GM23338 (cell line): ENCODE data around the gene TMEM242. TPM values are rescaled to one million over a fixed set of nuclear protein-coding genes. Genes with fewer than 3 reads are reported as not detected.

Source experiments
- ATAC-seq: fragments of 200-7000 bp; cut with Tn5 transposase; 3 replicates; pipeline ENCODE4 v1.9.1; 2020
- DNase-seq: peaks from one replicate; pipeline ENCODE4 v3.0.0-alpha.2; 2015; ENCODE audit warnings: low spot score
- H2AFZ ChIP-seq: fragments of 200-600 bp; sonication (generic); 2 replicates; pipeline ENCODE4 v1.8.0; 2016; ENCODE audit warnings: antibody characterized with exemption, mild to moderate bottlenecking, moderate library complexity
- H3F3A ChIP-seq: fragments of 200-600 bp; sonication (generic); replicated peaks from 2 replicates; pipeline ENCODE4 v1.8.0; 2017; ENCODE audit warnings: antibody characterized with exemption, mixed run types, low read depth
- H3K27ac ChIP-seq: fragments of 200-600 bp; sonication (generic); 2 replicates; pipeline ENCODE4 v1.6.1; 2016; ENCODE audit warnings: low read depth
- H3K27me3 ChIP-seq: fragments of 200-600 bp; sonication (generic); 2 replicates; pipeline ENCODE4 v1.8.0; 2016; ENCODE audit warnings: mild to moderate bottlenecking, mixed run types, moderate library complexity; ENCODE audit not compliant: insufficient read depth
- H3K36me3 ChIP-seq: fragments of 200-600 bp; sonication (generic); 2 replicates; pipeline ENCODE4 v1.8.0; 2016; ENCODE audit warnings: mild to moderate bottlenecking; ENCODE audit not compliant: insufficient read depth
- H3K4me1 ChIP-seq: fragments of 200-600 bp; sonication (generic); 2 replicates; pipeline ENCODE4 v1.8.0; 2016; ENCODE audit warnings: mild to moderate bottlenecking, moderate library complexity; ENCODE audit not compliant: insufficient read depth
- H3K4me2 ChIP-seq: fragments of 200-600 bp; sonication (generic); 2 replicates; pipeline ENCODE4 v1.7.1; 2017; ENCODE audit warnings: mixed run types
- H3K4me3 ChIP-seq: fragments of 200-600 bp; sonication (generic); 2 replicates; pipeline ENCODE4 v1.6.1; 2016; ENCODE audit warnings: mixed run types
- H3K79me2 ChIP-seq: fragments of 200-600 bp; sonication (generic); replicated peaks from 2 replicates; pipeline ENCODE4 v1.8.0; 2017; ENCODE audit warnings: mild to moderate bottlenecking; ENCODE audit not compliant: insufficient read depth
- H3K9me2 ChIP-seq: fragments of 200-600 bp; sonication (generic); 2 replicates; pipeline ENCODE4 v1.8.0; 2017; ENCODE audit not compliant: insufficient read depth
- H4K20me1 ChIP-seq: fragments of 200-600 bp; sonication (generic); replicated peaks from 2 replicates; pipeline ENCODE4 v1.8.0; 2017; ENCODE audit warnings: mild to moderate bottlenecking; ENCODE audit not compliant: insufficient read depth
- H3K27ac Mint-ChIP-seq: 2 replicates; pipeline ENCODE4 v1.8.0; 2020; ENCODE audit warnings: inconsistent platforms, mild to moderate bottlenecking, moderate library complexity, mixed read lengths
- H3K27me3 Mint-ChIP-seq: 3 replicates; pipeline ENCODE4 v1.8.0; 2022; ENCODE audit warnings: low read depth, mild to moderate bottlenecking, moderate library complexity, mixed read lengths, inconsistent platforms; ENCODE audit not compliant: insufficient read depth, poor library complexity
- H3K36me3 Mint-ChIP-seq: 3 replicates; pipeline ENCODE4 v1.8.0; 2021; ENCODE audit warnings: low read depth, mild to moderate bottlenecking, inconsistent platforms, moderate library complexity, mixed read lengths
- H3K4me1 Mint-ChIP-seq: 3 replicates; pipeline ENCODE4 v1.8.0; 2020; ENCODE audit warnings: mild to moderate bottlenecking, inconsistent platforms, mixed read lengths
- H3K4me3 Mint-ChIP-seq: 3 replicates; pipeline ENCODE4 v1.8.0; 2021; ENCODE audit warnings: moderate library complexity, mild to moderate bottlenecking, inconsistent platforms, mixed read lengths
- H3K9me3 Mint-ChIP-seq: 3 replicates; pipeline ENCODE4 v1.8.0; 2020; ENCODE audit warnings: moderate library complexity, mild to moderate bottlenecking, inconsistent platforms, mixed read lengths
- CREB1 ChIP-seq: fragments of 250-450 bp; sonication (Bioruptor Pico); IDR thresholded peaks from 2 replicates; pipeline ENCODE4 v1.5.0; 2020; ENCODE audit warnings: low read depth, mild to moderate bottlenecking, moderate library complexity
- EZH2 ChIP-seq: fragments of 200-600 bp; sonication (generic); IDR thresholded peaks from one replicate; pipeline ENCODE4 v1.8.0; 2017; ENCODE audit warnings: antibody characterized with exemption, mild to moderate bottlenecking, low read depth; ENCODE audit not compliant: unreplicated experiment
- EZH2phosphoT487 ChIP-seq: fragments of 200-600 bp; sonication (generic); IDR thresholded peaks from one replicate; pipeline ENCODE4 v1.8.1; 2018; ENCODE audit warnings: antibody characterized with exemption; ENCODE audit not compliant: unreplicated experiment
- JUNB ChIP-seq: IDR thresholded peaks from one replicate; pipeline ENCODE4 v1.6.1; 2016; ENCODE audit warnings: antibody characterized with exemption; ENCODE audit not compliant: unreplicated experiment
- NANOG ChIP-seq: IDR thresholded peaks from 2 replicates; pipeline ENCODE4 v1.6.1; 2016; ENCODE audit warnings: antibody characterized with exemption, borderline replicate concordance
- POLR2AphosphoS5 ChIP-seq: IDR thresholded peaks from 2 replicates; pipeline ENCODE4 v1.6.1; 2016; ENCODE audit warnings: antibody characterized with exemption, low read depth
- STAT1 ChIP-seq: IDR thresholded peaks from one replicate; pipeline ENCODE4 v1.6.1; 2016; ENCODE audit warnings: antibody characterized with exemption; ENCODE audit not compliant: unreplicated experiment
- ZNF114 ChIP-seq: fragments of 250-450 bp; sonication (Bioruptor Pico); IDR thresholded peaks from 2 replicates; pipeline ENCODE4 v1.5.0; 2020; ENCODE audit warnings: mild to moderate bottlenecking, moderate library complexity
- ZNF331 ChIP-seq: fragments of 250-450 bp; sonication (Bioruptor Pico); IDR thresholded peaks from 2 replicates; pipeline ENCODE4 v1.5.0; 2020; ENCODE audit warnings: low read depth, mild to moderate bottlenecking, moderate library complexity
- polyA plus RNA-seq: library from polyadenylated mRNA; unstranded; fragments of >200 nt; fragmentation: Nextera tagmentation; extraction: Ambion mirVana; gene quantifications from 2 replicates; pipeline ENCODE4 v1.2.1, GENCODE V29; 2016
- total RNA-seq: library from RNA; depleted of rRNA; stranded (reverse); fragments of >200 nt; shearing (Covaris generic); gene quantifications from 2 replicates; pipeline ENCODE4 v1.2.3, GENCODE V29; 2014
- TF ChIP-seq, protein P1 (sequence below): IDR thresholded peaks from 2 replicates; pipeline ENCODE4 v1.6.1; 2016; ENCODE audit warnings: antibody characterized with exemption
- TF ChIP-seq, protein P2 (sequence below): fragments of 250-450 bp; sonication (Bioruptor Pico); IDR thresholded peaks from 2 replicates; pipeline ENCODE4 v1.5.0; 2020; ENCODE audit warnings: mild to moderate bottlenecking, moderate library complexity
- TF ChIP-seq, protein P3 (sequence below), 2 experiments: fragments of 200-600 bp in 1 of 2; sonication (generic) in 1 of 2; conservative IDR thresholded peaks; 2 replicates each; pipeline versions ENCODE4 v1.5.1 to v1.6.1; 2016 to 2017; ENCODE audit warnings: antibody characterized with exemption in 2 of 2, low read depth in 2 of 2, mild to moderate bottlenecking in 2 of 2, moderate library complexity in 1 of 2
- TF ChIP-seq, protein P4 (sequence below): IDR thresholded peaks from one replicate; pipeline ENCODE4 v1.6.1; 2018; ENCODE audit warnings: antibody characterized with exemption; ENCODE audit not compliant: unreplicated experiment

Gene TMEM242
- total and polyA plus RNA-seq, 2 experiments from 2014 or later, result 3.7 to 9.7 TPM

DNA sequence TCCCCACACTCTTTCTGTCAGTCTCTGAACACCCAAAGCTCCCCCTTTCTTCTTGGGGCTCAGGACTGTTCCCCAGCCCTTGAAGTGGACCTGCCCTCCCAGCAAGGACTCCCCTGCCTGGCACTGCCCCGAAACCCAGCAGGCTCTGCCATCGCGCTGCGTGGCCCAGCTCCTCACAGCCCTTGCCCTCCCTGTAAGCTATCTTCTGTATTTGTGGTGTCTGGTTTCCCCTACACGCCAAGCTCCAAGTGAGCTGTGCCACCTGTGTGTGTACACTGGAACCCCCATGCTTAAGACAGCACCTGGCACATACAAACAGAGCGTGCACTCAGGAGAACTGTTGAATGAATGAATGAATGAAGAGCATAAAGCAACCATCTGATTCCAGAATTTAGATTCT is 57.7 kb downstream of the TMEM242 start:
- TF ChIP-seq, protein P1, sequence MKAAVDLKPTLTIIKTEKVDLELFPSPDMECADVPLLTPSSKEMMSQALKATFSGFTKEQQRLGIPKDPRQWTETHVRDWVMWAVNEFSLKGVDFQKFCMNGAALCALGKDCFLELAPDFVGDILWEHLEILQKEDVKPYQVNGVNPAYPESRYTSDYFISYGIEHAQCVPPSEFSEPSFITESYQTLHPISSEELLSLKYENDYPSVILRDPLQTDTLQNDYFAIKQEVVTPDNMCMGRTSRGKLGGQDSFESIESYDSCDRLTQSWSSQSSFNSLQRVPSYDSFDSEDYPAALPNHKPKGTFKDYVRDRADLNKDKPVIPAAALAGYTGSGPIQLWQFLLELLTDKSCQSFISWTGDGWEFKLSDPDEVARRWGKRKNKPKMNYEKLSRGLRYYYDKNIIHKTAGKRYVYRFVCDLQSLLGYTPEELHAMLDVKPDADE, result no peak
- TF ChIP-seq JUNB (no peak), STAT1 (no peak), CREB1 (CRISPR knock-in tag) (no peak), POLR2AphosphoS5 (no peak), EZH2phosphoT487 (no peak), NANOG (no peak), EZH2 (no peak), ZNF114 (CRISPR knock-in tag) (no peak), ZNF331 (CRISPR knock-in tag) (no peak)
- TF ChIP-seq, protein P2, sequence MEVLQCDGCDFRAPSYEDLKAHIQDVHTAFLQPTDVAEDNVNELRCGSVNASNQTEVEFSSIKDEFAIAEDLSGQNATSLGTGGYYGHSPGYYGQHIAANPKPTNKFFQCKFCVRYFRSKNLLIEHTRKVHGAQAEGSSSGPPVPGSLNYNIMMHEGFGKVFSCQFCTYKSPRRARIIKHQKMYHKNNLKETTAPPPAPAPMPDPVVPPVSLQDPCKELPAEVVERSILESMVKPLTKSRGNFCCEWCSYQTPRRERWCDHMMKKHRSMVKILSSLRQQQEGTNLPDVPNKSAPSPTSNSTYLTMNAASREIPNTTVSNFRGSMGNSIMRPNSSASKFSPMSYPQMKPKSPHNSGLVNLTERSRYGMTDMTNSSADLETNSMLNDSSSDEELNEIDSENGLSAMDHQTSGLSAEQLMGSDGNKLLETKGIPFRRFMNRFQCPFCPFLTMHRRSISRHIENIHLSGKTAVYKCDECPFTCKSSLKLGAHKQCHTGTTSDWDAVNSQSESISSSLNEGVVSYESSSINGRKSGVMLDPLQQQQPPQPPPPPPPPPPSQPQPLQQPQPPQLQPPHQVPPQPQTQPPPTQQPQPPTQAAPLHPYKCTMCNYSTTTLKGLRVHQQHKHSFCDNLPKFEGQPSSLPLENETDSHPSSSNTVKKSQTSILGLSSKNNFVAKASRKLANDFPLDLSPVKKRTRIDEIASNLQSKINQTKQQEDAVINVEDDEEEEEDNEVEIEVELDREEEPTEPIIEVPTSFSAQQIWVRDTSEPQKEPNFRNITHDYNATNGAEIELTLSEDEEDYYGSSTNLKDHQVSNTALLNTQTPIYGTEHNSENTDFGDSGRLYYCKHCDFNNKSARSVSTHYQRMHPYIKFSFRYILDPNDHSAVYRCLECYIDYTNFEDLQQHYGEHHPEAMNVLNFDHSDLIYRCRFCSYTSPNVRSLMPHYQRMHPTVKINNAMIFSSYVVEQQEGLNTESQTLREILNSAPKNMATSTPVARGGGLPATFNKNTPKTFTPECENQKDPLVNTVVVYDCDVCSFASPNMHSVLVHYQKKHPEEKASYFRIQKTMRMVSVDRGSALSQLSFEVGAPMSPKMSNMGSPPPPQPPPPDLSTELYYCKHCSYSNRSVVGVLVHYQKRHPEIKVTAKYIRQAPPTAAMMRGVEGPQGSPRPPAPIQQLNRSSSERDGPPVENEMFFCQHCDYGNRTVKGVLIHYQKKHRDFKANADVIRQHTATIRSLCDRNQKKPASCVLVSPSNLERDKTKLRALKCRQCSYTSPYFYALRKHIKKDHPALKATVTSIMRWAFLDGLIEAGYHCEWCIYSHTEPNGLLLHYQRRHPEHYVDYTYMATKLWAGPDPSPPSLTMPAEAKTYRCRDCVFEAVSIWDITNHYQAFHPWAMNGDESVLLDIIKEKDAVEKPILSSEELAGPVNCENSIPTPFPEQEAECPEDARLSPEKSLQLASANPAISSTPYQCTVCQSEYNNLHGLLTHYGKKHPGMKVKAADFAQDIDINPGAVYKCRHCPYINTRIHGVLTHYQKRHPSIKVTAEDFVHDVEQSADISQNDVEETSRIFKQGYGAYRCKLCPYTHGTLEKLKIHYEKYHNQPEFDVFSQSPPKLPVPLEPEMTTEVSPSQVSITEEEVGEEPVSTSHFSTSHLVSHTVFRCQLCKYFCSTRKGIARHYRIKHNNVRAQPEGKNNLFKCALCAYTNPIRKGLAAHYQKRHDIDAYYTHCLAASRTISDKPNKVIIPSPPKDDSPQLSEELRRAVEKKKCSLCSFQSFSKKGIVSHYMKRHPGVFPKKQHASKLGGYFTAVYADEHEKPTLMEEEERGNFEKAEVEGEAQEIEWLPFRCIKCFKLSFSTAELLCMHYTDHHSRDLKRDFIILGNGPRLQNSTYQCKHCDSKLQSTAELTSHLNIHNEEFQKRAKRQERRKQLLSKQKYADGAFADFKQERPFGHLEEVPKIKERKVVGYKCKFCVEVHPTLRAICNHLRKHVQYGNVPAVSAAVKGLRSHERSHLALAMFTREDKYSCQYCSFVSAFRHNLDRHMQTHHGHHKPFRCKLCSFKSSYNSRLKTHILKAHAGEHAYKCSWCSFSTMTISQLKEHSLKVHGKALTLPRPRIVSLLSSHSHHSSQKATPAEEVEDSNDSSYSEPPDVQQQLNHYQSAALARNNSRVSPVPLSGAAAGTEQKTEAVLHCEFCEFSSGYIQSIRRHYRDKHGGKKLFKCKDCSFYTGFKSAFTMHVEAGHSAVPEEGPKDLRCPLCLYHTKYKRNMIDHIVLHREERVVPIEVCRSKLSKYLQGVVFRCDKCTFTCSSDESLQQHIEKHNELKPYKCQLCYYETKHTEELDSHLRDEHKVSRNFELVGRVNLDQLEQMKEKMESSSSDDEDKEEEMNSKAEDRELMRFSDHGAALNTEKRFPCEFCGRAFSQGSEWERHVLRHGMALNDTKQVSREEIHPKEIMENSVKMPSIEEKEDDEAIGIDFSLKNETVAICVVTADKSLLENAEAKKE, result no peak
- TF ChIP-seq, protein P3, sequence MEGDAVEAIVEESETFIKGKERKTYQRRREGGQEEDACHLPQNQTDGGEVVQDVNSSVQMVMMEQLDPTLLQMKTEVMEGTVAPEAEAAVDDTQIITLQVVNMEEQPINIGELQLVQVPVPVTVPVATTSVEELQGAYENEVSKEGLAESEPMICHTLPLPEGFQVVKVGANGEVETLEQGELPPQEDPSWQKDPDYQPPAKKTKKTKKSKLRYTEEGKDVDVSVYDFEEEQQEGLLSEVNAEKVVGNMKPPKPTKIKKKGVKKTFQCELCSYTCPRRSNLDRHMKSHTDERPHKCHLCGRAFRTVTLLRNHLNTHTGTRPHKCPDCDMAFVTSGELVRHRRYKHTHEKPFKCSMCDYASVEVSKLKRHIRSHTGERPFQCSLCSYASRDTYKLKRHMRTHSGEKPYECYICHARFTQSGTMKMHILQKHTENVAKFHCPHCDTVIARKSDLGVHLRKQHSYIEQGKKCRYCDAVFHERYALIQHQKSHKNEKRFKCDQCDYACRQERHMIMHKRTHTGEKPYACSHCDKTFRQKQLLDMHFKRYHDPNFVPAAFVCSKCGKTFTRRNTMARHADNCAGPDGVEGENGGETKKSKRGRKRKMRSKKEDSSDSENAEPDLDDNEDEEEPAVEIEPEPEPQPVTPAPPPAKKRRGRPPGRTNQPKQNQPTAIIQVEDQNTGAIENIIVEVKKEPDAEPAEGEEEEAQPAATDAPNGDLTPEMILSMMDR (conservative IDR thresholded peaks at IDR 0.05; ENCODE audit: low read depth in 2 of 2), result no peak
- TF ChIP-seq, protein P4, sequence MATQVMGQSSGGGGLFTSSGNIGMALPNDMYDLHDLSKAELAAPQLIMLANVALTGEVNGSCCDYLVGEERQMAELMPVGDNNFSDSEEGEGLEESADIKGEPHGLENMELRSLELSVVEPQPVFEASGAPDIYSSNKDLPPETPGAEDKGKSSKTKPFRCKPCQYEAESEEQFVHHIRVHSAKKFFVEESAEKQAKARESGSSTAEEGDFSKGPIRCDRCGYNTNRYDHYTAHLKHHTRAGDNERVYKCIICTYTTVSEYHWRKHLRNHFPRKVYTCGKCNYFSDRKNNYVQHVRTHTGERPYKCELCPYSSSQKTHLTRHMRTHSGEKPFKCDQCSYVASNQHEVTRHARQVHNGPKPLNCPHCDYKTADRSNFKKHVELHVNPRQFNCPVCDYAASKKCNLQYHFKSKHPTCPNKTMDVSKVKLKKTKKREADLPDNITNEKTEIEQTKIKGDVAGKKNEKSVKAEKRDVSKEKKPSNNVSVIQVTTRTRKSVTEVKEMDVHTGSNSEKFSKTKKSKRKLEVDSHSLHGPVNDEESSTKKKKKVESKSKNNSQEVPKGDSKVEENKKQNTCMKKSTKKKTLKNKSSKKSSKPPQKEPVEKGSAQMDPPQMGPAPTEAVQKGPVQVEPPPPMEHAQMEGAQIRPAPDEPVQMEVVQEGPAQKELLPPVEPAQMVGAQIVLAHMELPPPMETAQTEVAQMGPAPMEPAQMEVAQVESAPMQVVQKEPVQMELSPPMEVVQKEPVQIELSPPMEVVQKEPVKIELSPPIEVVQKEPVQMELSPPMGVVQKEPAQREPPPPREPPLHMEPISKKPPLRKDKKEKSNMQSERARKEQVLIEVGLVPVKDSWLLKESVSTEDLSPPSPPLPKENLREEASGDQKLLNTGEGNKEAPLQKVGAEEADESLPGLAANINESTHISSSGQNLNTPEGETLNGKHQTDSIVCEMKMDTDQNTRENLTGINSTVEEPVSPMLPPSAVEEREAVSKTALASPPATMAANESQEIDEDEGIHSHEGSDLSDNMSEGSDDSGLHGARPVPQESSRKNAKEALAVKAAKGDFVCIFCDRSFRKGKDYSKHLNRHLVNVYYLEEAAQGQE, result no peak
- Histone ChIP-seq H3K9me2 (no peaks in the 10 kb centered on the region), H3F3A (peaks cover 3% of the 10 kb centered on the region; the same call in 1 of the 2 replicates), H3K4me2 (no peak overlapping the region), H2AFZ (no peak overlapping the region; the same call in 1 of the 2 replicates), H3K4me1 (no peaks in the 10 kb centered on the region), H3K36me3 (no peaks in the 10 kb centered on the region), H4K20me1 (no peaks in the 10 kb centered on the region), H3K27ac (no peak overlapping the region), H3K4me3 (no peak overlapping the region), H3K79me2 (no peaks in the 10 kb centered on the region), H3K27me3 (no peaks in the 10 kb centered on the region)
- Mint-ChIP-seq H3K9me3 (peaks cover 8% of the 10 kb centered on the region), H3K27ac (no peak overlapping the region), H3K4me1 (peaks cover 5% of the 10 kb centered on the region; the same call in 1 of the 3 replicates), H3K27me3 (peaks cover 9% of the 10 kb centered on the region), H3K4me3 (no peak overlapping the region), H3K36me3 (peaks cover 6% of the 10 kb centered on the region; the same call in 1 of the 3 replicates)
- DNase-seq, result no peak
- ATAC-seq, result no peak
